Measurements from ENCODE around the gene TMEM114.
A peak's percentile ranks its signal among the peaks of the same experiment; 100 is the strongest.

The TMEM114 gene

DNA sequence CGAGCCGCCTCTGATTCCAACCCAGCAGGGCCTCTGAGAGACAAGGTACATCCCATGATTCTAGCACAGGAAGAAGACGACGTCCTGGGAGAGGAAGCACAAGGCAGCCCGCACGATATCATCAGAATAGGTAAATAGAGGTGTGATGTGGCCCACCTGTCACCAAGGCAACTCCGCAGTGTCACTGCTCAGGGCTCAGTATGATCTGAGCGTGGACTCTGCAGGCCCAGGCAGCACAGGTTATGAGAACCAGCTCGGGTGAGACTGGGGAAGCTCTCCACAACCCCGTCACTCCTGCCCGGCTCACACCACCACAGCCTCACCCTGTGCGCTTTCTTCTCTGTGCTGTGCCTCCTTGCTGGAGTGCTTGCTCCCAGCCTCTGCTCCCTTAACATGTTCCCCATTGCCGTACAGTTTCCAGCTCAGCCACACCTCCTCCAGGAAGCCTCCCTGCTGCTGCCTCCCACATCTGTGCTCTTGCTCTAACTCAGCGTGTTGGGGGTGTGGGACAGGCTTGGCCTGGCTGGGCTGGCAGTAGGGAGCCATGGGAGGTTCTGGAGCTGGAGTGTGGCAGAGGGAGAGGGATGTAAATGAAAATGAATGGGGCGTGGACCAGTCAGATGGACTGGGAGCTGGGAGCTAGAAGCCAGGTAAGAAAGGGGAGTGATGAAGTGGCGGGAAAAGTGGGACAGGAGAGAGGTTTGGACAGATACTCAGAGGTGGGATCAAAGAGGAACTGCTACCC lies 38.8 kb upstream of the TMEM114 start:
- H3K9me3 ChIP-seq (ENCODE audit: low read depth, low read length) = no peaks in the 10 kb centered on the region
- no peak for TF ChIP-seq FOXP2 (optimal IDR thresholded peaks at IDR 0.05; ENCODE audit: control extremely low read depth, extremely low read length, insufficient read depth)
- no peak for TF ChIP-seq POLR2AphosphoS5 (IDR thresholded peaks at IDR 0.05; ENCODE audit: borderline replicate concordance, low read depth, low read length)
- TF ChIP-seq EZH2 (IDR thresholded peaks at IDR 0.05) = no peak
- DNase-seq (ENCODE audit: low read depth, low spot score) = no peak
- H3K27ac ChIP-seq = no peak overlapping the region
- no peak overlapping the region for H3K4me3 ChIP-seq
- H3K9ac ChIP-seq (ENCODE audit: insufficient read length) = no peak overlapping the region
- H3K36me3 ChIP-seq (ENCODE audit: insufficient read depth, low read length) = peaks cover 81% of the 10 kb centered on the region

DNA sequence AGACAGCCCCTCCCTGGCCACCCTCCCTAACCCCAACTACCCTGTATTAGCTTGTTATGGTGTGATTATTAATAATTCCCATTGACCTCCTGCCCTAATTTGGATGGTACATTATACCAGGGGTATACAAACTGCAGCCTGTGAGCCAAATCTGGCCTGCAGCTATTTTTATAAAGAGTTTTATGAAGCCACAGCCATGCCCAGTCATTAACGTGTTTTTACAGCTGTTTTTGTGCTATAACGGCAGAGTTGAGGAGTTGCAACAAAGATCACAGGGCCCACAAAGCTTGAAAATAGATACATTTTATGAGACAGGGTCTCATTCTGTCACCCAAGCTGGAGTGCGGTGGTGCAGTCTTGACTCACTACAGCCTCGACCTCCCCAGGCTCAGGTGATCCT lies 37.1 kb upstream of the TMEM114 start:
- Histone ChIP-seq H3K9me3 (ENCODE audit: low read depth, low read length) (no peaks in the 10 kb centered on the region), H3K4me3 (no peak overlapping the region), H3K27ac (no peak overlapping the region), H3K9ac (ENCODE audit: insufficient read length) (no peak overlapping the region), H3K36me3 (ENCODE audit: insufficient read depth, low read length) (peaks cover 76% of the 10 kb centered on the region)
- TF ChIP-seq EZH2 (IDR thresholded peaks at IDR 0.05) (no peak), FOXP2 (optimal IDR thresholded peaks at IDR 0.05; ENCODE audit: control extremely low read depth, extremely low read length, insufficient read depth) (no peak), POLR2AphosphoS5 (IDR thresholded peaks at IDR 0.05; ENCODE audit: borderline replicate concordance, low read depth, low read length) (no peak)
- DNase-seq (ENCODE audit: low read depth, low spot score) = no peak

DNA sequence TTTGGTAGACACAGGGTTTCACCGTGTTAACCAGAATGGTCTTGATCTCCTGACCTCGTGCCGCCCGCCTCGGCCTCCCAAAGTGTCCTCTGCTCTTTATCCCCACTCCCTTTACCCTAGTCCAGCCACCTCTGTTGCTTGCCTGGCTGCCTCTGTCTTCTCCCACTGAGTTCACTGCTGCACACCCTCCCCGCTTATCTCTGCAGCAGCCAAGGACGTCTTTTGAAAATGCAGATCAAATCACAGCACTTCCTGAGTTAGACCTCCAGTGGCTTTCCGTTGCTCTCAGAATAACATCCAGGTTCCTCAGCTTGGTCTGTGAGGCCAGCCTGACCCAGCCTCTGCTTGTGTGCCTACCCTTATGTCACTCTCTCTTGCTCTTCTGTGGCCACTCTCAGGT lies 36.6 kb upstream of the TMEM114 start:
- TF ChIP-seq POLR2AphosphoS5 (IDR thresholded peaks at IDR 0.05; ENCODE audit: borderline replicate concordance, low read depth, low read length) = no peak
- Histone ChIP-seq H3K4me3 (no peak overlapping the region), H3K9ac (ENCODE audit: insufficient read length) (no peak overlapping the region), H3K27ac (no peak overlapping the region), H3K9me3 (ENCODE audit: low read depth, low read length) (no peaks in the 10 kb centered on the region), H3K36me3 (ENCODE audit: insufficient read depth, low read length) (peaks cover 71% of the 10 kb centered on the region)
- DNase-seq (ENCODE audit: low read depth, low spot score) = no peak

DNA sequence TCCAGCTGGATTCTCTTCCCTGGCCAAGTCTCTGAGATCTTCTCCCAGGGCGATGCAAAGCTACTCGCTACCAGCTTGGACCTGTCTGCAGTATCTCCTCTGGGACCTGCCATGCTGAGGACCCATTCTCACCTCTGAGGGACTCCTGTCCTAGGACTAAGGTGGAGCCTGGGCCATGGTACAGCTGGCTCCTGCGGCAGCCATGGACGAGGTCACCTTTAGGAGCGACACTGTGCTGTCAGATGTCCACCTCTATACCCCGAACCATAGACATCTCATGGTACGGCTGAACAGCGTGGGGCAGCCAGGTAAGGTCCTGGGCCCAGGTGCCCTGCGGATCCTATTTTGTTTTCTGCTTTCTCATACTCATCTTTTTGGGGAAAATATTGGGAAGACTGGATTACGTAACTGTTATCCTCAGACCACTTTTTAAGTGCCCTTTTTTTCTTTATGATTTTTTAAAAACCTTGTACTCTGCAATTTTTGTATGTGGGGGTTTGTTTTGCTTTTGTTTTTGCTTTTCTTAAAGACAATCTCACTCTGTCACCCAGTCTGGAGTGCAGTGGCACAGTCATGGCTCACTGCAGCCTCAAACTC lies 35.3 kb upstream of the TMEM114 start:
- Histone ChIP-seq H3K27ac (no peak overlapping the region), H3K9ac (ENCODE audit: insufficient read length) (no peak overlapping the region), H3K9me3 (ENCODE audit: low read depth, low read length) (no peaks in the 10 kb centered on the region), H3K4me3 (no peak overlapping the region), H3K36me3 (ENCODE audit: insufficient read depth, low read length) (peaks cover 58% of the 10 kb centered on the region)
- no peak for TF ChIP-seq FOXP2 (optimal IDR thresholded peaks at IDR 0.05; ENCODE audit: control extremely low read depth, extremely low read length, insufficient read depth)
- no peak for TF ChIP-seq EZH2 (IDR thresholded peaks at IDR 0.05)
- no peak for TF ChIP-seq POLR2AphosphoS5 (IDR thresholded peaks at IDR 0.05; ENCODE audit: borderline replicate concordance, low read depth, low read length)
- DNase-seq (ENCODE audit: low read depth, low spot score) = no peak

DNA sequence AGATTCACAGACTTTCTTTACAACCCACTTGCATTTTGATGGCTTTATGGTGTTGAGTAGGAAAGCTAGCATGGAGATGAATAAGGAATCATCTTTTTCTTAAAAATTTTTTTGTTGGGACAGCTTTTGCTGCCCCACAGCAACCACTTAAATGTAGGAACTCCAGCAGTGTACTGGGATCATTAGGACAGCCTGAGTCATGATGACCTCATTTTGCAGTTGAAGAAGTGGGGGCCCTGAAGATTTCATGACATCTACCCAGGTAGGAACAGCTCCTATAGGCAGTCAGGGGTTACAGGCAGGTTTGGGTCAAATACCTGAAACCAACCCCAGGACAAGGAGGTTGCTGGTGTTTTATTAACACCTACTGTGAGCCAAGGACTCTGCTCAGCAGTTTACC lies 33.3 kb upstream of the TMEM114 start:
- DNase-seq (ENCODE audit: low read depth, low spot score) = no peak
- H3K27ac ChIP-seq = no peak overlapping the region
- peaks cover 38% of the 10 kb centered on the region for H3K36me3 ChIP-seq (ENCODE audit: insufficient read depth, low read length)
- H3K9ac ChIP-seq (ENCODE audit: insufficient read length) = no peak overlapping the region
- no peaks in the 10 kb centered on the region for H3K9me3 ChIP-seq (ENCODE audit: low read depth, low read length)
- H3K4me3 ChIP-seq = no peak overlapping the region
- TF ChIP-seq FOXP2 (optimal IDR thresholded peaks at IDR 0.05; ENCODE audit: control extremely low read depth, extremely low read length, insufficient read depth) (no peak), EZH2 (IDR thresholded peaks at IDR 0.05) (no peak), POLR2AphosphoS5 (IDR thresholded peaks at IDR 0.05; ENCODE audit: borderline replicate concordance, low read depth, low read length) (no peak)

DNA sequence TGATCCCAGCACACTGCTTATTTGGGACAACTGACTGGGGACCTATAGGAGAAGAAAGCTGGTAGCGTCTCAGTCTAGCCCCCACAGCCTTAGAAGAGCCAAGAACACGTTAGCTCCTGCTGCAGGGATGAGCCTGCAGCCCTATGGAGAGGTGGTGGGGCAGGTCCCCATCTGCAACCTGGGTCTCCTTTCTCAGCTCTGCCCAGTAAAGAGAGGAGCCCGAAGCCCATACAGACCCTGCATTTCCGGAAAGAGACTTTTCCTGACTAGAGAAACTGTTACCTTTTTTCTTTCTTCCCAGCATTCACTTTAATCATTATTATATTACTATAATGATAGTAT lies 32.0 kb upstream of the TMEM114 start:
- no peak overlapping the region for H3K27ac ChIP-seq
- DNase-seq (ENCODE audit: low read depth, low spot score) = no peak
- H3K9me3 ChIP-seq (ENCODE audit: low read depth, low read length) = no peaks in the 10 kb centered on the region
- H3K36me3 ChIP-seq (ENCODE audit: insufficient read depth, low read length) = peaks cover 25% of the 10 kb centered on the region
- H3K4me3 ChIP-seq = peak overlapping the region; percentile 100
- peak overlapping the region; percentile 100 for H3K9ac ChIP-seq (ENCODE audit: insufficient read length)
- no peak for TF ChIP-seq FOXP2 (optimal IDR thresholded peaks at IDR 0.05; ENCODE audit: control extremely low read depth, extremely low read length, insufficient read depth)
- no peak for TF ChIP-seq EZH2 (IDR thresholded peaks at IDR 0.05)
- no peak for TF ChIP-seq POLR2AphosphoS5 (IDR thresholded peaks at IDR 0.05; ENCODE audit: borderline replicate concordance, low read depth, low read length)

DNA sequence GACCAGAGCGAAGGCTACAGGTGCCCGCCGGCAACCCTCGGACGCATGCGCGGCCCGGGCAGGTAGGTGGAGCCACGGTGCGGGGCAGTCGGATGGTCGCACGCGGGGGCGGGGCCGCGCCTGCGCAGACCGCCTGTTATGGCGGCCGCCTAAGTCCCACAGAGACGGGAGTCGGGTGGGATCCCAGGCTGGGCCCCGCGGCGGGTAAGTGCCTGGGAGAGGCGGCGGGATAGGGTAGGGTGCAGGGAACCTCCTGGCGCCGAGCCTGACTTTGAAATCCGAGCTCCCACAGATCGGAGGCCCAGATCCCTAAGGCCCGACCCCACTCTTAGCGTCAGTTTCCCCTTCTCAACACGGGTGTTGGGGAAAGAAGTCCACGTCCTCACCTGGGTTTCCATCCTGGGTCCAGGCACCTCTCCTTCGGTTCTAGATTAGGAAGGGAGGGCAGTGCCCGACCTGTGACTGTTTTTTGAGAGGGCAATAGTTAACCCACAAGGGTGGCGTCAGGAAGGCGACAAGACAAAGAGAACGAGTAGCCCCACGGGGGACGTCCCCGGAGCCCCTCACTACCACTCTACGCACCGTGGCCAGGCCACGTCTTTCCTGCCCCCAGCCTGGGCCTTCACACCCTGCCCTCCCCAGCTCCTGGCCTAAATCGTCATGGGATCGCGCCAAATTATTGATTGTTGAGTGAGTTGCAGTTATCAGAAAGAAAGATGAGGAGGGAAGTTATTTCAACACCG lies 31.4 kb upstream of the TMEM114 start, which contains the start of gene METTL22:
METTL22 (plus strand) TSS at position 127 of the 743 bp plus-strand sequence. CDS start 3,968 bp downstream, outside the sequence.
- H3K9ac ChIP-seq (ENCODE audit: insufficient read length) = peak within 1 kb of the TSS; percentile 100
- peak within 1 kb of the TSS; percentile 85; the same call in 1 of the 2 replicates for H3K27ac ChIP-seq
- H3K36me3 ChIP-seq (ENCODE audit: insufficient read depth, low read length) = peaks cover 19% of the 10 kb centered on the region
- DNase-seq (ENCODE audit: low read depth, low spot score) = no peak
- no peaks in the 10 kb centered on the region for H3K9me3 ChIP-seq (ENCODE audit: low read depth, low read length)
- TF ChIP-seq FOXP2 (optimal IDR thresholded peaks at IDR 0.05; ENCODE audit: control extremely low read depth, extremely low read length, insufficient read depth) (no peak), POLR2AphosphoS5 (IDR thresholded peaks at IDR 0.05; ENCODE audit: borderline replicate concordance, low read depth, low read length) (peak; percentile 94)
- peak within 1 kb of the TSS; percentile 100 for H3K4me3 ChIP-seq

DNA sequence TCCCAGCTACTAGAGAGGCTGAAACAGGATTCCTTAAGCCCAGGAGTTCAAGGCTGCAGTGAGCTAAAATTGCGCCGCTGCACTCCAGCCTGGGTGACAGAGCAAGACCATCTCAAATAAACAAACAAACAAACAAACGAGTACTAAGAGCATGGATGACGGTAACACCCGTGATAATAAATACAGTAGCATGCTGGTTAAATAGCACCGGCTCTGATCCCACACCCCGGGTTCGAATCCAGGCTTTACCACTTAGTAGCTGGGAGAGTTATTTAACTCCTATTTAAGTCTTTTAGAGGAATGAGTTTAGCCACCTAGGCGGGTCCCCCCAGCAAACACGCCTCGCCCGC lies 30.9 kb upstream of the TMEM114 start:
- Histone ChIP-seq H3K4me3 (peak overlapping the region; percentile 100), H3K36me3 (ENCODE audit: insufficient read depth, low read length) (peaks cover 17% of the 10 kb centered on the region), H3K9ac (ENCODE audit: insufficient read length) (peak overlapping the region; percentile 100), H3K9me3 (ENCODE audit: low read depth, low read length) (no peaks in the 10 kb centered on the region), H3K27ac (no peak overlapping the region)
- no peak for DNase-seq (ENCODE audit: low read depth, low spot score)
- no peak for TF ChIP-seq POLR2AphosphoS5 (IDR thresholded peaks at IDR 0.05; ENCODE audit: borderline replicate concordance, low read depth, low read length)
- TF ChIP-seq EZH2 (IDR thresholded peaks at IDR 0.05) = no peak
- no peak for TF ChIP-seq FOXP2 (optimal IDR thresholded peaks at IDR 0.05; ENCODE audit: control extremely low read depth, extremely low read length, insufficient read depth)
